Endothelial cell of umbilical vein (primary cell): ENCODE data around the gene LHFPL6. TPM values are rescaled to one million over a fixed set of nuclear protein-coding genes. Genes with fewer than 3 reads are reported as not detected.

Experiments
- BruUV-seq: library from RNA; stranded (reverse); fragments of 400-500 nt; replicated peaks from 2 replicates; lab custom pipeline; 2021; lab: Mats Ljungman, UMichigan
- CTCF ChIA-PET: fragments of 300-600, 350-600 bp; sonication (Branson Sonifier 250); formaldehyde crosslinking; loops from one replicate; lab custom pipeline; 2021; ENCODE audit warnings: antibody characterized with exemption, inconsistent platforms; lab: Charles Lee
- POLR2A ChIA-PET: fragments of 300-600, 350-600 bp; sonication (Branson Sonifier 250); formaldehyde crosslinking; loops from one replicate; lab custom pipeline; 2021; ENCODE audit warnings: antibody characterized with exemption, inconsistent platforms; lab: Charles Lee
- DNase-seq: peaks from one replicate; pipeline ENCODE4 v3.0.0-alpha.2; 2011; ENCODE audit warnings: low read depth, low spot score
- FAIRE-seq: peaks from 2 replicates; lab custom pipeline; 2011; peaks lifted over from hg19 to GRCh38; lab: Jason Lieb, UNC
- H2AFZ ChIP-seq: 2 replicates; pipeline ENCODE4 v1.6.0; 2012; ENCODE audit warnings: low read depth, low read length, control low read depth, inconsistent platforms
- H3K27ac ChIP-seq: 2 replicates; pipeline ENCODE4 v1.5.1; 2011; ENCODE audit warnings: low read depth, mild to moderate bottlenecking, control low read depth, low read length, moderate library complexity; ENCODE audit not compliant: insufficient read depth
- H3K27me3 ChIP-seq, 2 experiments: 2 replicates each; pipeline versions ENCODE4 v1.6.0 to v1.6.1; 2011; ENCODE audit warnings: low read length in 2 of 2, mixed read lengths in 1 of 2; ENCODE audit not compliant: control insufficient read depth in 2 of 2, insufficient read depth in 2 of 2
- H3K36me3 ChIP-seq, 2 experiments: 2 replicates in 1 of 2; 3 replicates in 1 of 2; pipeline ENCODE4 v1.5.1; 2011; ENCODE audit warnings: low read length in 2 of 2, mild to moderate bottlenecking in 1 of 2, moderate library complexity in 1 of 2; ENCODE audit not compliant: control insufficient read depth in 2 of 2, insufficient read depth in 2 of 2; ENCODE audit errors: extremely low read depth in 1 of 2
- H3K4me1 ChIP-seq: 3 replicates; pipeline ENCODE4 v1.5.1; 2011; ENCODE audit warnings: mild to moderate bottlenecking, low read length; ENCODE audit not compliant: control insufficient read depth, insufficient read depth; ENCODE audit errors: extremely low read depth
- H3K4me2 ChIP-seq: 2 replicates; pipeline ENCODE4 v1.6.1; 2011; ENCODE audit warnings: low read length, control low read depth, mixed read lengths; ENCODE audit not compliant: insufficient read depth
- H3K4me3 ChIP-seq, 3 experiments: fragments of 200-600 bp in 1 of 3; sonication (generic), shearing (Covaris generic) in 1 of 3; replicated peaks in 1 of 3; 2 replicates each; pipeline ENCODE4 v1.5.1; 2011 to 2016; ENCODE audit warnings: control low read depth in 3 of 3, low read length in 3 of 3, mild to moderate bottlenecking in 2 of 3, inconsistent platforms in 1 of 3, low read depth in 1 of 3, moderate library complexity in 1 of 3; ENCODE audit not compliant: insufficient read depth in 1 of 3
- H3K79me2 ChIP-seq: 2 replicates; pipeline ENCODE4 v1.6.0; 2012; ENCODE audit warnings: low read length, inconsistent platforms; ENCODE audit not compliant: control insufficient read depth, insufficient read depth
- H3K9ac ChIP-seq: replicated peaks from 2 replicates; pipeline ENCODE3; 2011; ENCODE audit warnings: low read length, control low read depth; ENCODE audit not compliant: insufficient read depth; ENCODE audit errors: extremely low read depth
- H3K9me1 ChIP-seq: replicated peaks from 3 replicates; pipeline ENCODE4 v1.6.0; 2011; ENCODE audit warnings: mild to moderate bottlenecking, low read length; ENCODE audit not compliant: control insufficient read depth, insufficient read depth; ENCODE audit errors: extremely low read depth
- H3K9me3 ChIP-seq: replicated peaks from 2 replicates; pipeline ENCODE4 v1.5.1; 2012; ENCODE audit warnings: low read length, inconsistent platforms; ENCODE audit not compliant: control insufficient read depth, insufficient read depth
- H4K20me1 ChIP-seq: replicated peaks from 2 replicates; pipeline ENCODE3; 2011; ENCODE audit warnings: mild to moderate bottlenecking, low read length; ENCODE audit not compliant: control insufficient read depth, insufficient read depth; ENCODE audit errors: extremely low read depth
- EZH2 ChIP-seq: IDR thresholded peaks from 2 replicates; pipeline ENCODE4 v1.6.1; 2012; ENCODE audit warnings: borderline replicate concordance, low read depth, mild to moderate bottlenecking, moderate library complexity, low read length, inconsistent platforms; ENCODE audit not compliant: severe bottlenecking
- FOS ChIP-seq: IDR thresholded peaks from 2 replicates; pipeline ENCODE4 v1.6.1; 2011; ENCODE audit warnings: mild to moderate bottlenecking, low read length, moderate library complexity, borderline replicate concordance; ENCODE audit not compliant: insufficient read depth
- GATA2 ChIP-seq: IDR thresholded peaks from 2 replicates; pipeline ENCODE4 v1.7.0; 2011; ENCODE audit warnings: low read depth, mild to moderate bottlenecking, moderate library complexity, mixed read lengths, low read length; ENCODE audit not compliant: insufficient read length, insufficient read depth
- JUN ChIP-seq: IDR thresholded peaks from 2 replicates; pipeline ENCODE4 v1.6.1; 2011; ENCODE audit warnings: borderline replicate concordance, low read depth; ENCODE audit not compliant: insufficient read length, insufficient read depth
- MYC ChIP-seq: IDR thresholded peaks from one replicate; pipeline ENCODE4 v1.6.1; 2011; ENCODE audit warnings: mild to moderate bottlenecking, low read depth, low read length
- POLR2A ChIP-seq: IDR thresholded peaks from 2 replicates; pipeline ENCODE4 v1.6.1; 2012; ENCODE audit warnings: low read depth, mild to moderate bottlenecking, control low read depth, low read length
- POLR2AphosphoS5 ChIP-seq: IDR thresholded peaks from 2 replicates; pipeline ENCODE4 v1.6.1; 2012; ENCODE audit warnings: low read depth, mild to moderate bottlenecking, control low read depth, low read length, moderate library complexity; ENCODE audit not compliant: insufficient read depth
- dilution Hi-C: fragments of 300-500 bp; cut with MboI; formaldehyde crosslinking; loops from one replicate; pipeline ENCODE4 v1.15.0; 2019; ENCODE audit warnings: low sequenced_read_pairs; ENCODE audit not compliant: extremely low pct_ligation_motif_present
- intact Hi-C: fragments of 100-400 bp; cut with micrococcal nuclease; formaldehyde crosslinking; loops from one replicate; pipeline ENCODE4 v1.10.0; 2022
- polyA plus RNA-seq, 4 experiments: library from polyadenylated mRNA; depleted of rRNA in 3 of 4; stranded (reverse) in 3 of 4; unstranded in 1 of 4; fragments of >200 nt; gene quantifications; 2 replicates each; pipeline versions ENCODE4 v1.2.1 to v1.2.3, GENCODE V29; 2011 to 2012; ENCODE audit warnings: missing spikeins in 1 of 4
- total RNA-seq: library from RNA; stranded (reverse); gene quantifications from 2 replicates; pipeline ENCODE4 v1.2.3, GENCODE V29; 2021
- TF ChIP-seq, protein P1 (sequence below): IDR thresholded peaks from 2 replicates; pipeline ENCODE4 v1.6.1; 2011; ENCODE audit not compliant: insufficient read depth, insufficient read length
- TF ChIP-seq, protein P2 (sequence below), 2 donors: IDR thresholded peaks; 1 replicate in 1 of 2; 2 replicates in 1 of 2; pipeline ENCODE4 v1.5.1; 2011; ENCODE audit warnings: low read length in 2 of 2, mild to moderate bottlenecking in 2 of 2, moderate library complexity in 2 of 2, control low read depth in 1 of 2, inconsistent platforms in 1 of 2, low read depth in 1 of 2; ENCODE audit not compliant: insufficient read depth in 1 of 2; ENCODE audit errors: extremely low read depth in 1 of 2

The LHFPL6 gene
- total and polyA plus RNA-seq, 2 donors (not counting 3 experiments of a cell fraction or from before 2014, with no cell fraction given) = 17.5 to 19.4 TPM

GRCh38 chr13:39451860-39452301 lies 151.1 kb downstream of the LHFPL6 start:
- Histone ChIP-seq H3K27ac (no peak overlapping the region), H3K36me3 (no peaks in the 10 kb centered on the region), H4K20me1 (no peaks in the 10 kb centered on the region), H3K4me2 (no peak overlapping the region), H2AFZ (no peak overlapping the region), H3K9me1 (no peaks in the 10 kb centered on the region), H3K27me3 (no peaks in the 10 kb centered on the region), H3K9ac (no peak overlapping the region), H3K4me1 (peaks cover 13% of the 10 kb centered on the region), H3K4me3 (no peak overlapping the region), H3K9me3 (no peaks in the 10 kb centered on the region), H3K79me2 (no peaks in the 10 kb centered on the region)
- DNase-seq = peak; percentile 86
- POLR2A ChIA-PET = no interaction called here
- intact Hi-C loops = loop anchor here (1.0 kb wide), 1 partner anchor 150 kb away; no protein-coding TSS in a partner anchor
- dilution Hi-C loops = no loop called here
- CTCF ChIA-PET = interaction anchor here (1.2 to 2.0 kb wide), 4 partner anchors 19 to 164 kb away, joined by 3 to 8 read pairs (median 4); no protein-coding TSS in a partner anchor
- no peak for TF ChIP-seq MYC
- TF ChIP-seq POLR2AphosphoS5 = no peak
- no peak for TF ChIP-seq POLR2A
- TF ChIP-seq JUN = no peak
- TF ChIP-seq GATA2 = no peak
- TF ChIP-seq EZH2 = no peak
- TF ChIP-seq FOS = no peak
- TF ChIP-seq, protein P1, sequence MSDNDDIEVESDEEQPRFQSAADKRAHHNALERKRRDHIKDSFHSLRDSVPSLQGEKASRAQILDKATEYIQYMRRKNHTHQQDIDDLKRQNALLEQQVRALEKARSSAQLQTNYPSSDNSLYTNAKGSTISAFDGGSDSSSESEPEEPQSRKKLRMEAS = no peak
- TF ChIP-seq, protein P2, sequence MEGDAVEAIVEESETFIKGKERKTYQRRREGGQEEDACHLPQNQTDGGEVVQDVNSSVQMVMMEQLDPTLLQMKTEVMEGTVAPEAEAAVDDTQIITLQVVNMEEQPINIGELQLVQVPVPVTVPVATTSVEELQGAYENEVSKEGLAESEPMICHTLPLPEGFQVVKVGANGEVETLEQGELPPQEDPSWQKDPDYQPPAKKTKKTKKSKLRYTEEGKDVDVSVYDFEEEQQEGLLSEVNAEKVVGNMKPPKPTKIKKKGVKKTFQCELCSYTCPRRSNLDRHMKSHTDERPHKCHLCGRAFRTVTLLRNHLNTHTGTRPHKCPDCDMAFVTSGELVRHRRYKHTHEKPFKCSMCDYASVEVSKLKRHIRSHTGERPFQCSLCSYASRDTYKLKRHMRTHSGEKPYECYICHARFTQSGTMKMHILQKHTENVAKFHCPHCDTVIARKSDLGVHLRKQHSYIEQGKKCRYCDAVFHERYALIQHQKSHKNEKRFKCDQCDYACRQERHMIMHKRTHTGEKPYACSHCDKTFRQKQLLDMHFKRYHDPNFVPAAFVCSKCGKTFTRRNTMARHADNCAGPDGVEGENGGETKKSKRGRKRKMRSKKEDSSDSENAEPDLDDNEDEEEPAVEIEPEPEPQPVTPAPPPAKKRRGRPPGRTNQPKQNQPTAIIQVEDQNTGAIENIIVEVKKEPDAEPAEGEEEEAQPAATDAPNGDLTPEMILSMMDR (IDR thresholded peaks at IDR 0.05; ENCODE audit: extremely low read depth in 1 of 2, insufficient read depth in 1 of 2, low read depth in 1 of 2, low read length in 2 of 2) = no peak
- no peak for FAIRE-seq
- BruUV-seq = no TSS peak
